Activated CD8-positive, alpha-beta memory T cell treated with anti-CD3 and anti-CD28 coated beads for 48 hours (primary cell): ENCODE results near the gene PCBP1.
"Not testable (repeated sequence)": the region's sequence is repeated elsewhere in the genome, so short reads cannot be mapped to it uniquely, and the experiment has no call there.

ENCODE experiments used
- DNase-seq, 3 experiments: peaks; one replicate each; pipeline ENCODE4 v3.0.0-alpha.2; 2020; ENCODE audit warnings: low read depth in 2 of 3, low spot score in 2 of 3

Gene PCBP1

GRCh38 chr2:70086838-70087701 is at the start of gene PCBP1:
TSS of gene PCBP1 (plus strand) at chr2:70087477. CDS start at chr2:70087744, 267 bp downstream.
- peak; percentile 92 to 98 (median 98) for DNase-seq

GRCh38 chr2:70039366-70039765 is 47.9 kb upstream of the PCBP1 start:
- no peak for DNase-seq

GRCh38 chr2:70041663-70042062 is 45.6 kb upstream of the PCBP1 start:
- DNase-seq: no peak

- DNase-seq: no peak
Measured at GRCh38 chr2:70042246-70042645, 45.0 kb upstream of the PCBP1 start.

- DNase-seq: peak in 1 of 3 experiments; percentile 22
Measured at GRCh38 chr2:70043252-70043875, 43.9 kb upstream of the PCBP1 start.

- no peak for DNase-seq
Measured at GRCh38 chr2:70044290-70045040, 42.8 kb upstream of the PCBP1 start.

- no peak for DNase-seq
Measured at GRCh38 chr2:70045405-70045804, 41.9 kb upstream of the PCBP1 start.

GRCh38 chr2:70045932-70046331 is 41.3 kb upstream of the PCBP1 start:
- DNase-seq: no peak

- DNase-seq: no peak
Measured at GRCh38 chr2:70046534-70046933, 40.7 kb upstream of the PCBP1 start.

GRCh38 chr2:70047451-70047850 is 39.8 kb upstream of the PCBP1 start:
- DNase-seq: no peak

GRCh38 chr2:70049255-70049654 is 38.0 kb upstream of the PCBP1 start:
- no peak for DNase-seq

- DNase-seq: no peak
Measured at GRCh38 chr2:70050631-70051425, 36.4 kb upstream of the PCBP1 start.

GRCh38 chr2:70055259-70055658 is 32.0 kb upstream of the PCBP1 start:
- not testable (repeated sequence) for DNase-seq

- no peak for DNase-seq
Measured at GRCh38 chr2:70061317-70061716, 26.0 kb upstream of the PCBP1 start.

GRCh38 chr2:70062270-70062669 is 25.0 kb upstream of the PCBP1 start:
- no peak for DNase-seq

- DNase-seq: no peak
Measured at GRCh38 chr2:70068119-70068518, 19.2 kb upstream of the PCBP1 start.

GRCh38 chr2:70069049-70069448 is 18.2 kb upstream of the PCBP1 start:
- peak in 2 of 3 experiments; percentile 48 to 51 for DNase-seq

GRCh38 chr2:70070542-70071268 is 16.6 kb upstream of the PCBP1 start:
- no peak for DNase-seq

GRCh38 chr2:70073493-70073892 is 13.8 kb upstream of the PCBP1 start:
- no peak for DNase-seq

- DNase-seq: no peak
Measured at GRCh38 chr2:70078384-70078783, 8.9 kb upstream of the PCBP1 start.
